22Rv1 (cell line): ENCODE results near the gene NID2.

Experiments used
- ZFX ChIP-seq: fragments of 450-650 bp; IDR thresholded peaks from 2 replicates; pipeline ENCODE4 v1.6.1; 2017; ENCODE audit warnings: antibody characterized with exemption, borderline replicate concordance
- TF ChIP-seq, protein P1 (sequence below): fragments of 450-650 bp; IDR thresholded peaks from 2 replicates; pipeline ENCODE4 v1.5.1; 2017; ENCODE audit warnings: mild to moderate bottlenecking

GRCh38 chr14:51977075-51977474, 91.8 kb downstream of the NID2 start:
- TF ChIP-seq, protein P1, sequence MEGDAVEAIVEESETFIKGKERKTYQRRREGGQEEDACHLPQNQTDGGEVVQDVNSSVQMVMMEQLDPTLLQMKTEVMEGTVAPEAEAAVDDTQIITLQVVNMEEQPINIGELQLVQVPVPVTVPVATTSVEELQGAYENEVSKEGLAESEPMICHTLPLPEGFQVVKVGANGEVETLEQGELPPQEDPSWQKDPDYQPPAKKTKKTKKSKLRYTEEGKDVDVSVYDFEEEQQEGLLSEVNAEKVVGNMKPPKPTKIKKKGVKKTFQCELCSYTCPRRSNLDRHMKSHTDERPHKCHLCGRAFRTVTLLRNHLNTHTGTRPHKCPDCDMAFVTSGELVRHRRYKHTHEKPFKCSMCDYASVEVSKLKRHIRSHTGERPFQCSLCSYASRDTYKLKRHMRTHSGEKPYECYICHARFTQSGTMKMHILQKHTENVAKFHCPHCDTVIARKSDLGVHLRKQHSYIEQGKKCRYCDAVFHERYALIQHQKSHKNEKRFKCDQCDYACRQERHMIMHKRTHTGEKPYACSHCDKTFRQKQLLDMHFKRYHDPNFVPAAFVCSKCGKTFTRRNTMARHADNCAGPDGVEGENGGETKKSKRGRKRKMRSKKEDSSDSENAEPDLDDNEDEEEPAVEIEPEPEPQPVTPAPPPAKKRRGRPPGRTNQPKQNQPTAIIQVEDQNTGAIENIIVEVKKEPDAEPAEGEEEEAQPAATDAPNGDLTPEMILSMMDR, result no peak
- TF ChIP-seq ZFX, result no peak
